GM23338 (cell line): ENCODE measurements around the gene GMPR. TPM values are rescaled to one million over a fixed set of nuclear protein-coding genes. Genes with fewer than 3 reads are reported as not detected.
"Not testable (repeated sequence)": the region's sequence is repeated elsewhere in the genome, so short reads cannot be mapped to it uniquely, and the experiment has no call there.

Experiments
- ATAC-seq: fragments of 200-7000 bp; cut with Tn5 transposase; 3 replicates; pipeline ENCODE4 v1.9.1; 2020
- DNase-seq: peaks from one replicate; pipeline ENCODE4 v3.0.0-alpha.2; 2015; ENCODE audit warnings: low spot score
- H2AFZ ChIP-seq: fragments of 200-600 bp; sonication (generic); 2 replicates; pipeline ENCODE4 v1.8.0; 2016; ENCODE audit warnings: antibody characterized with exemption, mild to moderate bottlenecking, moderate library complexity
- H3F3A ChIP-seq: fragments of 200-600 bp; sonication (generic); replicated peaks from 2 replicates; pipeline ENCODE4 v1.8.0; 2017; ENCODE audit warnings: antibody characterized with exemption, mixed run types, low read depth
- H3K27ac ChIP-seq: fragments of 200-600 bp; sonication (generic); 2 replicates; pipeline ENCODE4 v1.6.1; 2016; ENCODE audit warnings: low read depth
- H3K27me3 ChIP-seq: fragments of 200-600 bp; sonication (generic); 2 replicates; pipeline ENCODE4 v1.8.0; 2016; ENCODE audit warnings: mild to moderate bottlenecking, mixed run types, moderate library complexity; ENCODE audit not compliant: insufficient read depth
- H3K36me3 ChIP-seq: fragments of 200-600 bp; sonication (generic); 2 replicates; pipeline ENCODE4 v1.8.0; 2016; ENCODE audit warnings: mild to moderate bottlenecking; ENCODE audit not compliant: insufficient read depth
- H3K4me1 ChIP-seq: fragments of 200-600 bp; sonication (generic); 2 replicates; pipeline ENCODE4 v1.8.0; 2016; ENCODE audit warnings: mild to moderate bottlenecking, moderate library complexity; ENCODE audit not compliant: insufficient read depth
- H3K4me2 ChIP-seq: fragments of 200-600 bp; sonication (generic); 2 replicates; pipeline ENCODE4 v1.7.1; 2017; ENCODE audit warnings: mixed run types
- H3K4me3 ChIP-seq: fragments of 200-600 bp; sonication (generic); 2 replicates; pipeline ENCODE4 v1.6.1; 2016; ENCODE audit warnings: mixed run types
- H3K79me2 ChIP-seq: fragments of 200-600 bp; sonication (generic); replicated peaks from 2 replicates; pipeline ENCODE4 v1.8.0; 2017; ENCODE audit warnings: mild to moderate bottlenecking; ENCODE audit not compliant: insufficient read depth
- H3K9me2 ChIP-seq: fragments of 200-600 bp; sonication (generic); 2 replicates; pipeline ENCODE4 v1.8.0; 2017; ENCODE audit not compliant: insufficient read depth
- H4K20me1 ChIP-seq: fragments of 200-600 bp; sonication (generic); replicated peaks from 2 replicates; pipeline ENCODE4 v1.8.0; 2017; ENCODE audit warnings: mild to moderate bottlenecking; ENCODE audit not compliant: insufficient read depth
- H3K27ac Mint-ChIP-seq: 2 replicates; pipeline ENCODE4 v1.8.0; 2020; ENCODE audit warnings: inconsistent platforms, mild to moderate bottlenecking, moderate library complexity, mixed read lengths
- H3K27me3 Mint-ChIP-seq: 3 replicates; pipeline ENCODE4 v1.8.0; 2022; ENCODE audit warnings: low read depth, mild to moderate bottlenecking, moderate library complexity, mixed read lengths, inconsistent platforms; ENCODE audit not compliant: insufficient read depth, poor library complexity
- H3K36me3 Mint-ChIP-seq: 3 replicates; pipeline ENCODE4 v1.8.0; 2021; ENCODE audit warnings: low read depth, mild to moderate bottlenecking, inconsistent platforms, moderate library complexity, mixed read lengths
- H3K4me1 Mint-ChIP-seq: 3 replicates; pipeline ENCODE4 v1.8.0; 2020; ENCODE audit warnings: mild to moderate bottlenecking, inconsistent platforms, mixed read lengths
- H3K4me3 Mint-ChIP-seq: 3 replicates; pipeline ENCODE4 v1.8.0; 2021; ENCODE audit warnings: moderate library complexity, mild to moderate bottlenecking, inconsistent platforms, mixed read lengths
- H3K9me3 Mint-ChIP-seq: 3 replicates; pipeline ENCODE4 v1.8.0; 2020; ENCODE audit warnings: moderate library complexity, mild to moderate bottlenecking, inconsistent platforms, mixed read lengths
- polyA plus RNA-seq: library from polyadenylated mRNA; unstranded; fragments of >200 nt; fragmentation: Nextera tagmentation; extraction: Ambion mirVana; gene quantifications from 2 replicates; pipeline ENCODE4 v1.2.1, GENCODE V29; 2016
- total RNA-seq: library from RNA; depleted of rRNA; stranded (reverse); fragments of >200 nt; shearing (Covaris generic); gene quantifications from 2 replicates; pipeline ENCODE4 v1.2.3, GENCODE V29; 2014

Gene GMPR
- total and polyA plus RNA-seq, 2 experiments from 2014 or later = 0.23 to 0.35 TPM

DNA sequence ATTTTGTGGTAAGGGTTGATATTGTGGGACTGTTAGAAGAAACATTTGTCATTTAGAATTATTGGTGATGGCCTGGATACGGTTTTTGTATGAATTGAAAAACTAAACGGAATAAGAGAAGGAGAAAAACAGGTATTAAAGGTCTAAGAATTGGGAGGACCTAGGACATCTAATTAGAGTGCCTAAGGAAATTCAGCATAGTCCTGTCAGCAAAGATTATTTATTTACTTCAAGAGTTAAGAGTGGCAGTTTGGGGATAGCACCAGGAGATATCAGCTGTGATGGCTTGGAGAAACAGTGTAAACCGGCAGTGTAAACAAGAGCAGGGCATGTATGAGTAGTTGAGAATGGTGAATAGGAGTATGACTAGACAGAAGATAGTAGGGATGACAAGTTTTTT lies 21.2 kb downstream of the GMPR start:
- ATAC-seq = not testable (repeated sequence)
- peaks cover 26% of the 10 kb centered on the region for H3K4me1 Mint-ChIP-seq

DNA sequence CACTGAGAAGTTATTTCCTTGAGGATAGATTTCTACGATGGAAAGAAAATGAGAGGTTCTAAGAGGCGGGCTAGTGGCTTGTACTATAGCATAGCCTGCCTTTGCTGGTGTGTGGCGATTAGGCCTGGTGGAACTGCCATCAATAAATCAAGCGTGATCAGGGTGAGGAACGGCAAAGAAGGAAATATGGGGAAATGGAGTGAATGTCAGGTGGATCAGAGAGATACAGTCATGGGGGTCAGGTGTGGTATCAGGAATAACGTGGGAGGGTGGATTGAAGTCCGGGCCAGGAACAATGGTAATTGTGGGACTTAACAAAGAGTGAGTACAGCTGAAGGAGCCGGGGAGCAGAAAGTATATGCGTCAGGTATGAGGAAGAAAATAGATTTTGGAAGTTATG lies 22.2 kb downstream of the GMPR start:
- H3K36me3 ChIP-seq, H3K4me3 ChIP-seq, H3F3A ChIP-seq, H2AFZ ChIP-seq, H3K27ac ChIP-seq, H3K36me3 Mint-ChIP-seq, H3K27me3 Mint-ChIP-seq, H3K9me3 Mint-ChIP-seq, DNase-seq, H3K79me2 ChIP-seq, H3K27me3 ChIP-seq, ATAC-seq, H3K9me2 ChIP-seq, H3K27ac Mint-ChIP-seq, H3K4me3 Mint-ChIP-seq, H4K20me1 ChIP-seq, H3K4me2 ChIP-seq: not testable (repeated sequence)
- H3K4me1 ChIP-seq = peaks cover 18% of the 10 kb centered on the region; the same call in 1 of the 2 replicates
- H3K4me1 Mint-ChIP-seq = peaks cover 29% of the 10 kb centered on the region

More for the DNA sequence above, 21.2 kb downstream of the GMPR start:
- H3K9me2 ChIP-seq, H3K27ac Mint-ChIP-seq, H3F3A ChIP-seq, H3K79me2 ChIP-seq, H4K20me1 ChIP-seq, H3K4me3 ChIP-seq, H3K36me3 Mint-ChIP-seq, H3K9me3 Mint-ChIP-seq, H3K27me3 Mint-ChIP-seq, H3K4me3 Mint-ChIP-seq, H2AFZ ChIP-seq, H3K4me2 ChIP-seq, H3K36me3 ChIP-seq, DNase-seq, H3K27ac ChIP-seq, H3K27me3 ChIP-seq: not testable (repeated sequence)
- peaks cover 18% of the 10 kb centered on the region; the same call in 1 of the 2 replicates for H3K4me1 ChIP-seq

DNA sequence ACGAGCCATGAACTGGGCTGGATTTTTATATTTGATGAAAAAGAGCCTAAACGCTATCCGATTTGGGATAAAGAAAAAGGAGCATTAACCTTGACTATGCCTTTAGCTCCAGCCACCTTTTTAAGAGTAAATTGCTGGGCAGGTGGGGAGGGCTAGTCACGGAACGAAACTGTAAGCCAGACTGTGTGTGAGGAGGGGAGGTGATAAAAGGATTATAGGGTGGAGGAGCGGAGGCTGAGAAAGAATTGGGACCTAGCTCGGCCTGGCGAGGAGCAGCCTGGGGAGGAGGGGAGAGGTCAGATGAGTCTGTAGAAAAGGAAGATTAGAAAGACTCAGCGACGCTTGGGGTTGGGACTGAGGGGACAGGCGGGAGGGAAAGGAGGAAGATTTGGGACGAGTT lies 24.4 kb downstream of the GMPR start:
- H3K27ac Mint-ChIP-seq, H2AFZ ChIP-seq, H3K4me2 ChIP-seq, H3K27ac ChIP-seq, H3K27me3 Mint-ChIP-seq, H3K36me3 ChIP-seq, H3K4me3 ChIP-seq, ATAC-seq, H3K36me3 Mint-ChIP-seq, H3K27me3 ChIP-seq, H3K79me2 ChIP-seq, H3K4me3 Mint-ChIP-seq, H3K9me2 ChIP-seq, H3F3A ChIP-seq, H3K9me3 Mint-ChIP-seq, H4K20me1 ChIP-seq, DNase-seq: not testable (repeated sequence)
- peaks cover 28% of the 10 kb centered on the region for H3K4me1 Mint-ChIP-seq
- H3K4me1 ChIP-seq = peaks cover 16% of the 10 kb centered on the region; the same call in 1 of the 2 replicates

DNA sequence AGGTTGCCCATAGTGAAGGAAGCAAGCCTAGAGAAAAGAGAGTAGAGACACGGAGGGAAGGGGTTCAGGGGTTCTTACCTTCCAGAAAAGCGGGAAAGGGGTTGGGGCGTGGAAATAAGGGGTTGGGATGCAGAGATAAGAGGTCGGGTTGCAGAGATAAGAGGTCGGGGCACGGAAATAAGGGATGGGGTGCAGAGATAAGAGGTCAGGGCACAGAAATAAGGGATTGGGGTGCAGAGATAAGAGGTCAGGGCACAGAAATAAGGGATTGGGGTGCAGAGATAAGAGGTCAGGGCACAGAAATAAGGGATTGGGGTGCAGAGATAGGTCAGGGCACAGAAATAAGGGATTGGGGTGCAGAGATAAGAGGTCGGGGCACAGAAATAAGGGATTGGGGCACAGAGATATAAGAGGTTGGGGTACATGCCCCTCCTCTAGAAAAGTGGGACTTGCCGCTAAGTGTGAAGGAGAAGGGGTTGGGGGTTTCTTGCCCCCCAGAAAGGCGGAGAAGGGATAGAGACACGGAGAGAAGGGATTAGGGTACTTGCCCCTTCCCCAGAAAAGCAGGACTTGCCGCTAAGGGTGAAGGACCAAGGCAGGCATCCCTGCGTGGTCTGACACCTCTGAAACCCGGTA lies 25.2 kb downstream of the GMPR start:
- H3K27ac Mint-ChIP-seq, H3K27me3 ChIP-seq, H3F3A ChIP-seq, H3K4me1 ChIP-seq, H3K36me3 Mint-ChIP-seq, H4K20me1 ChIP-seq, H3K27ac ChIP-seq, H2AFZ ChIP-seq, ATAC-seq, H3K9me3 Mint-ChIP-seq, H3K4me2 ChIP-seq, H3K79me2 ChIP-seq, DNase-seq, H3K4me3 ChIP-seq, H3K27me3 Mint-ChIP-seq, H3K4me3 Mint-ChIP-seq, H3K36me3 ChIP-seq, H3K9me2 ChIP-seq: not testable (repeated sequence)
- peaks cover 20% of the 10 kb centered on the region for H3K4me1 Mint-ChIP-seq
